Limb (tissue), 2 donors: ENCODE results near the gene HDLBP.
A peak's percentile ranks its signal among the peaks of the same experiment; 100 is the strongest.

Experiments
- DNase-seq, 2 donors: peaks; one replicate each; pipeline ENCODE4 v3.0.0-alpha.2; 2016; ENCODE audit errors: extremely low spot score in 2 of 2

HDLBP gene

DNA sequence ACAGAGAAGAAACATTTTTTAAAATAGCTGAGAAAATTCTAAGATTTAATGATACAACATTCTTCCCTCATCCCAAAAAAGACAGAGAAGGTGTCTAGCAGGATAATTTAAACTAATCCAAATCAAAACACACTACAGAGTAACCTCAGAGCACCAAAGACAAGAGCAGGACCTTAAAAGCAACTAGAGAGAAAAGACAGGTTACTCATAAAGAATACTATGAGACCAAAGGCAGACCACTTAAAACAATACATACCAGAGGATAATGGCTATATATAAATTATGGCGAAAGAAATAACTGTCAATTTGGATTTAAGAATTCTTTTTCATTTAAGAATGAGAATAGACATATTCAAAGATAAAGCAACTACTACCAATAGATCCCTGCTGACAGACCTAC, 40.0 kb downstream of the HDLBP start:
- DNase-seq = no peak

- DNase-seq = no peak
These were observed 41.3 kb downstream of the HDLBP start for GRCh38 chr2:241274127-241274526.

- DNase-seq = peak in 1 of 2 donors; percentile 34
These were observed 42.1 kb downstream of the HDLBP start for GRCh38 chr2:241273210-241274020.

DNA sequence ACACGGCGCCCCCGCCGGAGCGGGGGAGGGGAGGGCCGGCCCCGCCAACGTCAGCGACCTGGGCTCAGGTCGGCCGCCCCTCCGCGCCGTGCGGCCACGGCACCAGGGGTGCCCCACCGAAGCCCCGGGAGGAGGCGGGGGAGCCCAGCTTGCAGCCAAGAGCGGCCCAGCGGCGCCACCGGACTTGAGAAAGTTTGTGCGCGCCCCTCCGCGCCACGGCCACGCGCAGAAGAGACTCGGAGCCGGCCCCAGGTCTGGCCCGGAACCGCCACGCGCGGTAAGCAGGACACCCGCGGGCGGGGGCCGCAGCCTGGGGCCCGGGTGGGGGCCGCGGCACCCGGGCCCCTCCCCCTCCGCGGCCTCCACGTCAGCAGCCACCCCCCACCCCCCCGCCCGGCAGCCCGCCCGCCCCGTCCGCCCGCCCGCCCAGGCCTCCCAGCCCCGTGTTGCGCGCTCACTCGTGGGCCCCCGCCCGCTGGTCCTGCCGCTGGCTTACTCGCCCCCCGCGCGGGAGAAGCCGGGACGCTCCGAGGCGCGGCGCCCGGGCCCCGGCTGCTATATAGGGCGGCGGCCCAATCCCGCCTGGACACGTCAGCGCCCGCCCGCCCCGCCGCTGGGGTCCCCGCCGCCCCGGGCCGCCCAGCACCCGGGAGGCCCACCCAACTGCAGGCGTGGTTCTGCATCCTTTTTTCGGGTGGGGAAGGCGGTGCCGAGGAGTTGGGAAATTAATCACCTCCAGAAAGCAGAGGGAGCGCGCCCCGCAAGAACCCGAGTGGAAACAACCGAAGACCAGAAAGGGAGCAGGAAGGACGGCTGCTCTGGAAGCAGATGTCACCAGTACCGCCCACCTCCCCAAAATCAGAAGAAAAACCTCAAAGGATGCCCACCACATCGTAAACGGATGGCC, 42.9 kb downstream of the HDLBP start:
- DNase-seq = peak; percentile 58 to 86

DNA sequence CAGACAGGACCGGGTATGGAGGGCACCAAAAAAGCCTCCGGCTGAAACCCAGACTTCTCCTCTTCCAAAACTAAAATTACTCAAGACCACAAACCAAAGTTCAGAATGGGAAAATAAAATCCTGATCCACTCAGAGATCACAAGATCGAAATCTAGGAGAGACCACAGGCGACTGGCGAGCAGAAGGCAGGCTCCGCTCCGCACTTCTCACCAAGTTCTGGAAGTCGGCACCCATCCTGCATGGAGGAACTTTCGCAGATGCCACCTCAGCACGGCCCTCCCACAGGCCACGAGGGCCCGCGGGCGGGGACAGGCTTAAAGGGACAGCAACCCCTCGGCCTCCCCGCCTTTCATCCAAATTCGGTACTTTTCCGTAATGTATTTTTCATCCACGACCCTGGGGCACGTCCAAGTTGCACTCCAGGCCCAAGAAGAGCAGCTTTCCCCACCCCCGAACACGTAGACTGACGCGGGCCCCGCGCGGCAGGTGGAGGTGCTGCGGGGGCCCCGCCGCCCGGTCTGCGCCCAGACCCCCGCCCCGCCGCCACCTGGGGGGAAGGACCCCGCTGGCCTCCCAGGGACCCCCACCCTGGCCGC, 43.7 kb downstream of the HDLBP start:
- peak; percentile 45 to 78 for DNase-seq

- no peak for DNase-seq
These were observed 44.9 kb downstream of the HDLBP start for GRCh38 chr2:241270531-241270930.

GRCh38 chr2:241269707-241270520, 45.6 kb downstream of the HDLBP start:
- DNase-seq = no peak

DNA sequence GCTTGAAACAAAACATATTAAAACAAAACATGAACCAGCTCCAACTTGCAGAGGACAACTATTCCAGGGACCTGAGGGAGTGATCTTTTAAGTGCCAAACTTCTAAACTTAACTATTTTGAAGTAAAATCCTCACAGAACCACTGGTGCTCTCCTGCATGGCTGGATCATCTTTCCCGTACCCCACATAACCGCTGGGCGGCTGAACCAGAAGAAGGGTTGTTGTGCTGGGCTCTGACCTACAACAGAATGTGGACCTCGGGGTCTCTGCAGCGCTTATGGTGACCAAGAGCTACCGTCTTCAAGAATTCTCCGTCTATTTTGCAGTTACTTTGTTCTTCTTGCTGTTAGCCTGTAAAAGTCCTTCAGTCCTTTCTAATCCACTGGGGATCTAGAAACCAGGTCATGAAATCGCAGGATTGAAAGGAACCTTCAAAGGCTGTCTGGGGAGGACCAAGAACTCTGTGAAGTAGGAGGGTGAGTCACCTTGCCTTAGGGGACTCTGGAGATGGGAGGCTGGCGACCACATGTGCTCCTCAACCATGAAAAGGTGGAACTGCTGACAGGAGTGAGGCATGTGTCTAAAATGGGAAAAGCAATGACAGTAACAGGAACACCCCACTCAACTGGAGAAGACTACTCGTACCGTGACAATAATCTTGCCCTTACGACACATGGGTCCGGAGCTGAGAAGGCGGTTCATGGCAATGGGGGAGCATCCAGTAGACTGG, 46.6 kb downstream of the HDLBP start:
- DNase-seq = no peak

DNA sequence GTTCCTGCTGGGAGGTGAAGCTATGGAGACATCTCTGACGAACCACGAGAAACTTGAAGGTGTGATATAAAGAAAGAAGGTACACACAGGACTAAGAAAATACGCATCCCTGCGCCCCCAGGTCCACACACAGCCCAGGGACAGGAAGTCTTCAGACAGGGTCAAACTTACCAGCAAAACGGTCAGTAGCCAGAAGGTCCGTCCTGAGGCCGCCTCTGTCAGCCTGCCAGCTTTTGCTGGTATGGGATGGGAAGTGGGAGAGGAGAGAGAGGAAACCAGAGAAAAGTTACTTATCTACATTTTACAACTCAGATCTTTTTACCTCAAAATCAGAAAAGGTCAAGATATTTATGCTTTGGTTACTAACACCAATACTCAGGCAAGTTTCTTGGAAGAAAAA, 47.2 kb downstream of the HDLBP start:
- DNase-seq = no peak

DNA sequence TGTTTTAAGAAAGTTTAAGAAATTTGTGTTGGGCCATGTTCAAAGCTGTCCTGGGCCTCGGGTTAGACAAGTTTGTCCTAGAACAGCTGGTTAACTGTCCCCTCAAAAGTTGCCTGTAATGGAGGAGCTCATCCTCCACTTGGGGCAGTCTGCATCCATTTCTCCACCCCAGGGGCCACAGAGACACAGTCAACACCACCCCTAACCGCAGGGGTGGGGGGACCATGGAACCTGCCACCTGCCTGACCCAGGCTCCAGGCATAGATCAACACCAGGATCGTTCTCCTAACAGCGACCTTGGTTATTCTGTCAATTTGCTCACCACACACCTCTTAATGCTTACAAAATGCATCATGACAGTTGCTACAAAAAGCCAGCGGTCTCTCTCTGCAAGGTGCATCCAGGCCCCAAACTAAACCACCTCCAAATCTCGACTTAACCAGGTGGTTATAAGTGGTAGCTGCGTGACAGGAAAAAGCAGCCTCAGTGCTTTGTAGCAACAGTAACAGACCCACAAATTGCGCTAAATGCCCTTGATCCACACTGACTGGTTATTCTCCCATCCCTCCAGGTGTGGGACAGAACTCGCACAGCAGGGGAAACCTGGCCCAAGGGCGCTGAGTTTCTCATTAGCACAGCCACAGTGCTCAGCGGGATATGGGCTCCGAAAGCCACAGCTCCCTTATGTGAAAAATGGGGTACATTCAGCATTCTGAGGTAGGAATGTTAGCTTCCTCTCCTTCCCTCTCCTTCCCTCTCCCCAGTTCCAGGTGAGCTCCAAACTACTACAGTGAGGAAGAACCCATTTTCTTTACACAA, 48.0 kb downstream of the HDLBP start:
- DNase-seq = no peak

- no peak for DNase-seq
These were observed 50.0 kb downstream of the HDLBP start for GRCh38 chr2:241265506-241265905.

DNA sequence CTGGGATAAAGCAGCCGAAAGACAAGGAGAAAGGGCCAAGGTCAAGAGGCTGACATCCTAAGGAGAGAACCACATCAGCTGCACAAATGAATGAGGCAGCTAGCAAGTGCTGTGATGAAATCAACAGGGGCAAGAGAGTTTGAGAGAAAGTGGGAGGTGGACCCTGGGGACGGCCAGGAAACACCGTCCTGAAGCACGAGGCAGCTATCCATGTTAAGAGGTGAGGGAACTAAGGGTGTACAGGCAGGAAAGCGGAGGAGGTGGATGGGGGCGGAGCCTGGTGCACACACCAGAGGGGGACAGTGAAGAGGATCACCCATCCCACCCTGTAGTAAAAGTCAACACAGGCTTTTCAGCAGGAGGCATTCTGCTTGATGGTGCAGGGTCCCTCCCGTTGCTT, 52.4 kb downstream of the HDLBP start:
- DNase-seq = no peak

DNA sequence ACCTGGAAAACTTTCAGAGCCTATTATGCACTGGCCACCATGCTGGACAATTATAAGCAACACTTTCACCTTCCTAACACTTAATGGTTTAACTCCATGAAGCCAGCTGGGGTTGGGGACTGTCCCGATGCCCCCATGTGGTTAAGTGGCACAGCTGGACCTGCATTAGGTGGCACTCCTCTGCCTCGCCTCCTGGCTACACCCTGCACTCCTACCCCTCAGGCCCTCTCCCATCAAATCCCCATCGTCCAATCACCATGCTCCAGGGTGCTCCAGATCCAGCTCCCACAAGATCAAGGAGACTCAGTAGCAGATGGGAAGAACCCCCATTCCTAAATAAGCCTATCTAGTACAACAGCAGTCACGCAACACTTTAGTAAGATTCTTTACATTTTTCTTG, 53.8 kb downstream of the HDLBP start:
- DNase-seq = no peak

DNA sequence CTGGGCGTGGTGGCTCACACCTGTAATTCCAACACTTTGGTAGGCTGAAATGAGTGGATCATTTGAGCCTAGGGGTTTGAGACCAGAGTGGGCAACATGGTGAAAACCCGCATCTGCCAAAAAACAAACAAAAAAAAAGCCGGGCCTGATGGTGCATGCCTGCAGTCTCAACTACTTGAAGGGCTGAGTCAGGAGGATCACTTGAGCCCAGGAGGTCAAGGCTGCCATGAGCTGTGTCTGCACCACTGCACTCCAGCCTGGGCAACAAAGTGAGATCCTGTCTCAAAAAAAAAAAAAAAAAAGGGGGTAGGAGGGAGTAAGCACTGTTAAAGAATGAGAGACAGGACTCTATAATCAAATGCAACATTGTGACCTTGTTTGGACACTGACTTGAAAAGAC, 54.6 kb downstream of the HDLBP start:
- no peak for DNase-seq

DNA sequence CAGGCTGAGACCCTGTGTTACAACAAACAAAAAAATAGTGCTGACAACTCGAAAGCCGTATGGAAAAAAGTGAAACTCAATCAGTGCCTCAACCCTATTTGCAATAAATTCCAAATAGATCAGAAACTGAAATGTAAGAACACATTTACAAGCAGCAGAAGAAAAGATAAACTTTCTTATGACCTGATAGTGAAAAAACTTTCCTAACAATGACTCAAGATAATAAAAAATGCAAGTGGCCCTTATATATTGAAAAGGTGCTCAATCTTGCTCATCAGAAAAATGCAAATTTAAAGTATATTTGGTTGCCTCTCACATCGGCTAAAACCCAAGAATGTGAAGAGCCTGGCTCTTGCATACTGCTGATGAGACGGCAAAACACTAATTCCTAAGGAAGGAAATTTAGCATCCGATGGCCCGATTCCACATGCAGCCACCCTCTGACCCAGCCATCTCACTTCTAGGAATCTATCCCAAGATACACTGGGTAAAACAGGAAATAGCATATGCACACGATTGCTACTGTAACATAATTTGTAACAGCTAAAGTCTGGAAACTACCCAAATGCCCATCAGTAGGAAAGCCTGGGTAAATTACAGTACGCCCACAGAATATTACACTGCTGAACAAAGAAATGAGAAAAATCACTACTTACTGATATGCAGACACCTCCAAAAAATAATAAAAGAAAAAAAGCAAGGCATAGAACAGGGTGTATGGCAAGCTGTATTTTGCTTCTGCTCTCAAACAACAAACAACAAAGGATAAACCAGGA, 56.8 kb downstream of the HDLBP start:
- DNase-seq = no peak

DNA sequence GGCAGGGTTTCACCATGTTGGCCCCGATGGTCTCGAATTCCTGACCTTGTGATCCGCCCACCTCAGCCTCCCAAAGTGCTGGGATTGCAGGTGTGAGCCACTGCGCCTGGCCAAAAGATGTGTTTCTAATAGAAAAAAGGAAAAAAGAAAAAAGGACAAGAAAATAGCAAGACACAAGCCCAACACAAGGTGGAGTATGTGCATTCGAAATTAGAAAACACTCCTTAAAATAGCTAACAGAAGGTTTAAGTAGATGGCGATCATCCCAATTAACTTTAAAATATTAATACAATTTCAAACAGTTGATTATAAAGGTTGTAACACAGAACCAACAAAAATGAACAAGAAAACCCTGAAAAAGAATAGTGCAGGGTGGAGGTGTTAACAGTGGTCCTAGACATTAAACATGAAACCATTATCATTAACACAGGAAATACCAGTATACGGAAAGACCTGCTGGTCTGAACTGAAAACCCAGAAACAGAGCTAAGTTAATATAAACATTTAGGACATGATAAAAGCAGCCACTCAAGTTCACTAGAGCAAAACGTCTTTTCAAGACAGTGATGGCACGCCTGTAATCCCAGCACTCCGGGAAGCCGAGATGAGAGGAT, 57.9 kb downstream of the HDLBP start:
- DNase-seq = no peak

DNA sequence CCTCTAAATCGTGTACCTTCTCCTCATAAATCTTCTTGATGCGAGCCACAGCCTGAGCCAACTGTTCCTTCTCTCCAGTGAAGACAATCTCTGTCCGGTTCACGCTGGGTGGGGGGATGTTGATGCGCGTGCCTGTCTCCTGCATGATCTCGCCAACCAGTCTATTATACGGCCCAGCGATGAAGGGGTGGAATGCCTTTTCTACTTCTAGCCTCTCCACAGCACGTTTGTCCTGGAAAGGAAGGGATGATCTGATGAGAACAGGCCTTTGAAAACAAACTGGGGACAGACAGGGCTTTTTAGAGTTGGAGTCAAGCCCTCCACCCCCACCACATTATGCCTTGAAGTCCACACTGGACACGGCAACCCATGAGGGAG, 59.3 kb downstream of the HDLBP start:
- no peak for DNase-seq

DNA sequence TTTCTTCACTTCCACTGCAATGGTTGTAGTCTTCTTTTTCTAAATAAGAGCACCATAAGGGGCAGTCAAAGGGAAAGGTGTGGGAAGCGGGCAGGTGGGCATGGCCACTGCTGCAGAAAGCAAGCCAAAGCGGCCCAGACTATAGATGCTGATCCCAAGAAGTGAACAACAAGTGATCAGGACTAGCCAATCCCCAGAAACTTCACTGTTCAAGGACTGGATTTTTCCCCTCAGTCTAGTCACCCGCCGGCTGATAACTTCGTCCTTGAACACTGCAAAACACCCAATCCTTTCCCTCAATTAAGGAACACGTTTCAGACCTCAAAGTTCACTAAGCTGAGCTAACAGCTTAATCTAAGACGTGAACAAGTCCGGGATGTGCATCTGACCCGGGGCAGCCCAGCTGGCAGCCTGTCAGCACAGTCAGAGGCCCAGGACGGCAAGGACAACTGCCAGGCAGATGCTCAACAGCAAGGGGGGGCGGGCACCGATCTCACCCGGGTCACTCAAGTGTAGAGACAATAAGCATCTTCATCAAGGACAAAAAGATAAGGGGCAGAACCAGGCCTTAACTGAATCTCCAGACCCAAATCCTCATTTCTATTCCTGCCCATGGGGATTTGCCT, 59.8 kb downstream of the HDLBP start:
- DNase-seq = no peak
